ENCODE results near the gene GPC3.

GRCh38 chrX:133535066-133535465 is 450.3 kb downstream of the GPC3 start:
- TF ChIP-seq POLR2A (IDR thresholded peaks at IDR 0.05) = no peak
- TF ChIP-seq, protein P1, sequence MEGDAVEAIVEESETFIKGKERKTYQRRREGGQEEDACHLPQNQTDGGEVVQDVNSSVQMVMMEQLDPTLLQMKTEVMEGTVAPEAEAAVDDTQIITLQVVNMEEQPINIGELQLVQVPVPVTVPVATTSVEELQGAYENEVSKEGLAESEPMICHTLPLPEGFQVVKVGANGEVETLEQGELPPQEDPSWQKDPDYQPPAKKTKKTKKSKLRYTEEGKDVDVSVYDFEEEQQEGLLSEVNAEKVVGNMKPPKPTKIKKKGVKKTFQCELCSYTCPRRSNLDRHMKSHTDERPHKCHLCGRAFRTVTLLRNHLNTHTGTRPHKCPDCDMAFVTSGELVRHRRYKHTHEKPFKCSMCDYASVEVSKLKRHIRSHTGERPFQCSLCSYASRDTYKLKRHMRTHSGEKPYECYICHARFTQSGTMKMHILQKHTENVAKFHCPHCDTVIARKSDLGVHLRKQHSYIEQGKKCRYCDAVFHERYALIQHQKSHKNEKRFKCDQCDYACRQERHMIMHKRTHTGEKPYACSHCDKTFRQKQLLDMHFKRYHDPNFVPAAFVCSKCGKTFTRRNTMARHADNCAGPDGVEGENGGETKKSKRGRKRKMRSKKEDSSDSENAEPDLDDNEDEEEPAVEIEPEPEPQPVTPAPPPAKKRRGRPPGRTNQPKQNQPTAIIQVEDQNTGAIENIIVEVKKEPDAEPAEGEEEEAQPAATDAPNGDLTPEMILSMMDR (IDR thresholded peaks at IDR 0.05) = no peak
- TF ChIP-seq POLR2AphosphoS5 (IDR thresholded peaks at IDR 0.05; ENCODE audit: insufficient read depth in 1 of 2, low read depth in 1 of 2) = no peak
